DMS53 (cell line): Measurements from ENCODE around the gene CCDC157.

Experiments
- DNase-seq: peaks from one replicate; lab custom pipeline; 2025; lab: John Stamatoyannopoulos, UW

CCDC157 gene

GRCh38 chr22:30356449-30357235 lies at the start of gene CCDC157, which contains the start of gene SF3A1:
TSS of gene CCDC157 (plus strand) at chr22:30357007. CDS start at chr22:30366001, 8,994 bp downstream.
TSS of gene SF3A1 (minus strand) at chr22:30356894. CDS start at chr22:30356792, 102 bp downstream.
- DNase-seq = peak; percentile 85

- DNase-seq = no peak
Observed at GRCh38 chr22:30307041-30307574, 49.7 kb upstream of the CCDC157 start.

- DNase-seq = no peak
Observed at GRCh38 chr22:30308093-30308492, 48.7 kb upstream of the CCDC157 start.

GRCh38 chr22:30308518-30309230 lies 48.1 kb upstream of the CCDC157 start:
- DNase-seq = no peak

- DNase-seq = no peak
Observed at GRCh38 chr22:30309951-30310741, 46.7 kb upstream of the CCDC157 start.

GRCh38 chr22:30310881-30311771 lies 45.7 kb upstream of the CCDC157 start:
- no peak for DNase-seq

GRCh38 chr22:30312053-30312452 lies 44.8 kb upstream of the CCDC157 start:
- no peak for DNase-seq

- DNase-seq = no peak
Observed at GRCh38 chr22:30313527-30314363, 43.1 kb upstream of the CCDC157 start.

- DNase-seq = no peak
Observed at GRCh38 chr22:30314915-30315314, 41.9 kb upstream of the CCDC157 start.

GRCh38 chr22:30315962-30316576 lies 40.7 kb upstream of the CCDC157 start:
- no peak for DNase-seq

GRCh38 chr22:30317778-30318177 lies 39.0 kb upstream of the CCDC157 start:
- no peak for DNase-seq

GRCh38 chr22:30318799-30319419 lies 37.9 kb upstream of the CCDC157 start:
- no peak for DNase-seq

GRCh38 chr22:30320021-30320556 lies 36.7 kb upstream of the CCDC157 start:
- DNase-seq = no peak

- no peak for DNase-seq
Observed at GRCh38 chr22:30321461-30321860, 35.3 kb upstream of the CCDC157 start.

GRCh38 chr22:30323246-30323645 lies 33.6 kb upstream of the CCDC157 start:
- no peak for DNase-seq

- DNase-seq = no peak
Observed at GRCh38 chr22:30324014-30324730, 32.6 kb upstream of the CCDC157 start.

GRCh38 chr22:30325065-30325720 lies 31.6 kb upstream of the CCDC157 start:
- DNase-seq = no peak
